HL-60 (cell line): ENCODE data around the gene VPS13C.

Source experiments
- DNase-seq, 2 experiments: peaks; one replicate each; pipeline ENCODE4 v3.0.0-alpha.2; 2010 to 2020; ENCODE audit warnings: low read depth in 1 of 2, low spot score in 1 of 2
- H3K27ac ChIP-seq: fragments of 250-450 bp; sonication (Bioruptor Pico); replicated peaks from 2 replicates; pipeline ENCODE4 v1.5.1; 2020; ENCODE audit warnings: mild to moderate bottlenecking, moderate library complexity
- H3K27me3 ChIP-seq: fragments of 250-450 bp; sonication (Bioruptor Pico); 2 replicates; pipeline ENCODE4 v1.5.1; 2021; ENCODE audit warnings: mild to moderate bottlenecking, moderate library complexity; ENCODE audit not compliant: insufficient read depth, poor library complexity, severe bottlenecking
- H3K4me3 ChIP-seq: replicated peaks from 2 replicates; pipeline ENCODE4 v1.5.1; 2011; ENCODE audit warnings: mild to moderate bottlenecking, control low read depth, low read length; ENCODE audit not compliant: insufficient read depth
- GABPA ChIP-seq: IDR thresholded peaks from 2 replicates; pipeline ENCODE4 v1.6.1; 2012; ENCODE audit warnings: low read depth
- POLR2AphosphoS5 ChIP-seq: IDR thresholded peaks from 2 replicates; pipeline ENCODE4 v1.6.1; 2012; ENCODE audit warnings: low read depth
- SPI1 ChIP-seq: IDR thresholded peaks from 2 replicates; pipeline ENCODE4 v1.6.1; 2012; ENCODE audit warnings: low read depth, mild to moderate bottlenecking, borderline replicate concordance
- TF ChIP-seq, protein P1 (sequence below): IDR thresholded peaks from one replicate; pipeline ENCODE4 v1.5.1; 2011; ENCODE audit warnings: low read length, control low read depth, inconsistent platforms; ENCODE audit not compliant: insufficient read depth
- TF ChIP-seq, protein P2 (sequence below): IDR thresholded peaks from 2 replicates; pipeline ENCODE4 v1.6.1; 2012; ENCODE audit warnings: low read depth; ENCODE audit not compliant: insufficient replicate concordance

VPS13C gene

DNA sequence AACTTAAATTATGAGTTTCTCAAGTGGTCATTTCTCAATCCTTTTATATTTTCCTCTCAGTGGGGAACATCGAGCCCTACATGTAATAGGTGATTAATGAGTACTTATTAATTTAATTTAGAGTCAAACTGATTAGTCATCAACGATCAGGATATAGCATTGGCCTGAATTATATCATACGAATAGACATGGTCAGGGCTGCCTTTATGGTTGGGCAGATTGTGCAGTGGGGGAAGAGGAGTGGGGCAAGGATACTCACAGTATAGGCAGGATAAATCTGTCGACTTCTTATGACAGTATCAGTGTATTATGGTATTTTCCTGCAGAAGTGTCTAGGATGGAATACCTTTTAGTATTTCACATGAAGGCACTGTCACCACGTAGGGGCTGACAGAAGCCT lies 33.6 kb upstream of the VPS13C start:
- Histone ChIP-seq H3K27me3 (peaks cover 2% of the 10 kb centered on the region), H3K4me3 (no peak overlapping the region), H3K27ac (no peak overlapping the region)
- DNase-seq = no peak
- TF ChIP-seq, protein P1, sequence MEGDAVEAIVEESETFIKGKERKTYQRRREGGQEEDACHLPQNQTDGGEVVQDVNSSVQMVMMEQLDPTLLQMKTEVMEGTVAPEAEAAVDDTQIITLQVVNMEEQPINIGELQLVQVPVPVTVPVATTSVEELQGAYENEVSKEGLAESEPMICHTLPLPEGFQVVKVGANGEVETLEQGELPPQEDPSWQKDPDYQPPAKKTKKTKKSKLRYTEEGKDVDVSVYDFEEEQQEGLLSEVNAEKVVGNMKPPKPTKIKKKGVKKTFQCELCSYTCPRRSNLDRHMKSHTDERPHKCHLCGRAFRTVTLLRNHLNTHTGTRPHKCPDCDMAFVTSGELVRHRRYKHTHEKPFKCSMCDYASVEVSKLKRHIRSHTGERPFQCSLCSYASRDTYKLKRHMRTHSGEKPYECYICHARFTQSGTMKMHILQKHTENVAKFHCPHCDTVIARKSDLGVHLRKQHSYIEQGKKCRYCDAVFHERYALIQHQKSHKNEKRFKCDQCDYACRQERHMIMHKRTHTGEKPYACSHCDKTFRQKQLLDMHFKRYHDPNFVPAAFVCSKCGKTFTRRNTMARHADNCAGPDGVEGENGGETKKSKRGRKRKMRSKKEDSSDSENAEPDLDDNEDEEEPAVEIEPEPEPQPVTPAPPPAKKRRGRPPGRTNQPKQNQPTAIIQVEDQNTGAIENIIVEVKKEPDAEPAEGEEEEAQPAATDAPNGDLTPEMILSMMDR = no peak
- TF ChIP-seq, protein P2, sequence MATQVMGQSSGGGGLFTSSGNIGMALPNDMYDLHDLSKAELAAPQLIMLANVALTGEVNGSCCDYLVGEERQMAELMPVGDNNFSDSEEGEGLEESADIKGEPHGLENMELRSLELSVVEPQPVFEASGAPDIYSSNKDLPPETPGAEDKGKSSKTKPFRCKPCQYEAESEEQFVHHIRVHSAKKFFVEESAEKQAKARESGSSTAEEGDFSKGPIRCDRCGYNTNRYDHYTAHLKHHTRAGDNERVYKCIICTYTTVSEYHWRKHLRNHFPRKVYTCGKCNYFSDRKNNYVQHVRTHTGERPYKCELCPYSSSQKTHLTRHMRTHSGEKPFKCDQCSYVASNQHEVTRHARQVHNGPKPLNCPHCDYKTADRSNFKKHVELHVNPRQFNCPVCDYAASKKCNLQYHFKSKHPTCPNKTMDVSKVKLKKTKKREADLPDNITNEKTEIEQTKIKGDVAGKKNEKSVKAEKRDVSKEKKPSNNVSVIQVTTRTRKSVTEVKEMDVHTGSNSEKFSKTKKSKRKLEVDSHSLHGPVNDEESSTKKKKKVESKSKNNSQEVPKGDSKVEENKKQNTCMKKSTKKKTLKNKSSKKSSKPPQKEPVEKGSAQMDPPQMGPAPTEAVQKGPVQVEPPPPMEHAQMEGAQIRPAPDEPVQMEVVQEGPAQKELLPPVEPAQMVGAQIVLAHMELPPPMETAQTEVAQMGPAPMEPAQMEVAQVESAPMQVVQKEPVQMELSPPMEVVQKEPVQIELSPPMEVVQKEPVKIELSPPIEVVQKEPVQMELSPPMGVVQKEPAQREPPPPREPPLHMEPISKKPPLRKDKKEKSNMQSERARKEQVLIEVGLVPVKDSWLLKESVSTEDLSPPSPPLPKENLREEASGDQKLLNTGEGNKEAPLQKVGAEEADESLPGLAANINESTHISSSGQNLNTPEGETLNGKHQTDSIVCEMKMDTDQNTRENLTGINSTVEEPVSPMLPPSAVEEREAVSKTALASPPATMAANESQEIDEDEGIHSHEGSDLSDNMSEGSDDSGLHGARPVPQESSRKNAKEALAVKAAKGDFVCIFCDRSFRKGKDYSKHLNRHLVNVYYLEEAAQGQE = no peak
- TF ChIP-seq POLR2AphosphoS5 = no peak
- no peak for TF ChIP-seq GABPA
- TF ChIP-seq SPI1 = no peak

DNA sequence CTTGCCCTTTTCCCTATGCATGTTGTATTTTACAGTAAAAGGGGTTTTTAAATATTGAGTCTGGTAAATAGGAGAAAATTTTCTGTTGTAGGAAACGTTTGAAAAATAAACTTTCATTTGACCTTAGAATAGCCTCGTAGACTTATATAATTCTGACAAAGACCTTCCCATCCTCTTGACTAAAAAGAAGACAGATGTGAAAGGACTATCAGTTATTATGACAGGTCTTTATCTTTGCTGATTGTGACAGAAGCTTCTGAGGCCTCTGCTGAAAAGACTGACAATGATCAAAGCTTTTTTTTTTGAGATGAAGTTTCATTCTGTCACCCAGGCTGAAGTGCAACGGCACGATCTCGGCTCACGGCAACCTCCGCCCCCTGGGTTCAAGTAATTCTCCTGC lies 30.7 kb upstream of the VPS13C start:
- no peak overlapping the region for H3K4me3 ChIP-seq
- H3K27ac ChIP-seq = no peak overlapping the region
- H3K27me3 ChIP-seq = peaks cover 2% of the 10 kb centered on the region
- TF ChIP-seq, protein P1 = no peak
- TF ChIP-seq POLR2AphosphoS5 (no peak), SPI1 (no peak), GABPA (no peak)
- TF ChIP-seq, protein P2 = no peak
- DNase-seq = no peak

DNA sequence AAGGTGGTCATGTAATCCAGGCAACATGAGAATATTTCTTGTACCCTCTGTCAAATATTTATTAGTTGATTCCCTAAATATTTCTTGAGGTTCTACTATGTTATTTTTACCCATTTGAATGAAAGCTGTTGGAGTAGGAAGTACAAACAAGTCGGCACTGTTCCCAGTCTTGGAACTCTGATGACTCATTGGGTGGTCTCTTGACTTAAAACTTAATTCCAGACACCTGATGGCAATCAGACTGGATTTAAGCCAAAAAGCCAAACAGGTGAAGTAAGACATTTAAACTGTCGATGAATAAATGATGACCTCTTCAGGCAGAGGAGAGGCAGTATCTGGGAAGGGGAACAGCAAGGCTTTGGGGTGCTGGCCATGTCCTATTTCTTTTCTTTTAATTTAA lies 29.4 kb upstream of the VPS13C start:
- Histone ChIP-seq H3K4me3 (no peak overlapping the region), H3K27ac (no peak overlapping the region), H3K27me3 (peaks cover 2% of the 10 kb centered on the region)
- TF ChIP-seq, protein P1 = no peak
- TF ChIP-seq POLR2AphosphoS5 (no peak), SPI1 (no peak), GABPA (no peak)
- TF ChIP-seq, protein P2 = no peak
- DNase-seq = no peak
